Measurements from ENCODE around the gene MANSC4.

The MANSC4 gene

GRCh38 chr12:27810756-27811155, 30.7 kb upstream of the MANSC4 start:
- no peak for DNase-seq (ENCODE audit: extremely low read depth, low read depth)
- no peak for TF ChIP-seq CTCF (IDR thresholded peaks at IDR 0.05; ENCODE audit: low read depth, low read length)

GRCh38 chr12:27808841-27809240, 28.8 kb upstream of the MANSC4 start:
- TF ChIP-seq CTCF (IDR thresholded peaks at IDR 0.05; ENCODE audit: low read depth, low read length) = no peak
- DNase-seq (ENCODE audit: extremely low read depth, low read depth) = no peak

GRCh38 chr12:27807063-27807703, 27.1 kb upstream of the MANSC4 start:
- no peak for TF ChIP-seq CTCF (IDR thresholded peaks at IDR 0.05; ENCODE audit: low read depth, low read length)
- DNase-seq (ENCODE audit: extremely low read depth, low read depth) = no peak

- DNase-seq (ENCODE audit: extremely low read depth, low read depth) = no peak
- no peak for TF ChIP-seq CTCF (IDR thresholded peaks at IDR 0.05; ENCODE audit: low read depth, low read length)
Observed at GRCh38 chr12:27806259-27806658, 26.2 kb upstream of the MANSC4 start.

- no peak for TF ChIP-seq CTCF (IDR thresholded peaks at IDR 0.05; ENCODE audit: low read depth, low read length)
- no peak for DNase-seq (ENCODE audit: extremely low read depth, low read depth)
Observed at GRCh38 chr12:27805238-27805637, 25.2 kb upstream of the MANSC4 start.

- TF ChIP-seq CTCF (IDR thresholded peaks at IDR 0.05; ENCODE audit: low read depth, low read length) = no peak
- no peak for DNase-seq (ENCODE audit: extremely low read depth, low read depth)
Observed at GRCh38 chr12:27802936-27803335, 22.9 kb upstream of the MANSC4 start.

- DNase-seq (ENCODE audit: extremely low read depth, low read depth) = no peak
- no peak for TF ChIP-seq CTCF (IDR thresholded peaks at IDR 0.05; ENCODE audit: low read depth, low read length)
Observed at GRCh38 chr12:27802511-27802910, 22.5 kb upstream of the MANSC4 start.
